Measurements from ENCODE around the gene NCKAP5.

NCKAP5 gene

GRCh38 chr2:133026536-133027177 lies 541.6 kb downstream of the NCKAP5 start:
- no peak for DNase-seq (ENCODE audit: low read depth)
- H3K4me3 ChIP-seq (ENCODE audit: control insufficient read depth, low read depth, low read length) = no peak overlapping the region
- TF ChIP-seq CTCF (conservative IDR thresholded peaks at IDR 0.05; ENCODE audit: control insufficient read depth, insufficient read depth, low read depth, low read length) = no peak

GRCh38 chr2:133025004-133025403 lies 543.3 kb downstream of the NCKAP5 start:
- TF ChIP-seq CTCF (conservative IDR thresholded peaks at IDR 0.05; ENCODE audit: control insufficient read depth, insufficient read depth, low read depth, low read length) = no peak
- H3K4me3 ChIP-seq (ENCODE audit: control insufficient read depth, low read depth, low read length) = no peak overlapping the region
- no peak for DNase-seq (ENCODE audit: low read depth)

- no peak overlapping the region for H3K4me3 ChIP-seq (ENCODE audit: control insufficient read depth, low read depth, low read length)
- TF ChIP-seq CTCF (conservative IDR thresholded peaks at IDR 0.05; ENCODE audit: control insufficient read depth, insufficient read depth, low read depth, low read length) = no peak
- no peak for DNase-seq (ENCODE audit: low read depth)
Measured at GRCh38 chr2:133012847-133013734, 555.2 kb downstream of the NCKAP5 start.

GRCh38 chr2:133004623-133005022 lies 563.6 kb downstream of the NCKAP5 start:
- no peak for DNase-seq (ENCODE audit: low read depth)
- no peak for TF ChIP-seq CTCF (conservative IDR thresholded peaks at IDR 0.05; ENCODE audit: control insufficient read depth, insufficient read depth, low read depth, low read length)
- H3K4me3 ChIP-seq (ENCODE audit: control insufficient read depth, low read depth, low read length) = no peak overlapping the region

GRCh38 chr2:132999421-132999820 lies 568.8 kb downstream of the NCKAP5 start:
- H3K4me3 ChIP-seq (ENCODE audit: control insufficient read depth, low read depth, low read length) = no peak overlapping the region
- TF ChIP-seq CTCF (conservative IDR thresholded peaks at IDR 0.05; ENCODE audit: control insufficient read depth, insufficient read depth, low read depth, low read length) = no peak
- no peak for DNase-seq (ENCODE audit: low read depth)

- no peak overlapping the region for H3K4me3 ChIP-seq (ENCODE audit: control insufficient read depth, low read depth, low read length)
- no peak for DNase-seq (ENCODE audit: low read depth)
- TF ChIP-seq CTCF (conservative IDR thresholded peaks at IDR 0.05; ENCODE audit: control insufficient read depth, insufficient read depth, low read depth, low read length) = no peak
Measured at GRCh38 chr2:132998221-132998620, 570.0 kb downstream of the NCKAP5 start.

All from fibroblast of mammary gland (primary cell).